Esophagus squamous epithelium (tissue), 5 donors: Measurements from ENCODE around the gene SH3GL1. TPM values are rescaled to one million over a fixed set of nuclear protein-coding genes. Genes with fewer than 3 reads are reported as not detected.

Experiments
- DNase-seq: peaks from one replicate; lab custom pipeline; 2025; lab: John Stamatoyannopoulos, UW
- H3K27ac ChIP-seq, 4 donors: fragments of 200-600 bp; sonication (generic); one replicate each; pipeline ENCODE4 v1.5.1; 2016 to 2019; ENCODE audit warnings: mild to moderate bottlenecking in 1 of 4
- H3K27me3 ChIP-seq, 4 donors: fragments of 200-600 bp; sonication (generic); 1 replicate in 3 of 4; 2 replicates in 1 of 4; pipeline versions ENCODE4 v1.5.1 to v1.6.0; 2017 to 2021; ENCODE audit warnings: antibody characterized with exemption in 1 of 4
- H3K36me3 ChIP-seq, 3 donors: fragments of 200-600 bp; sonication (generic); one replicate each; pipeline ENCODE4 v1.5.1; 2016 to 2019
- H3K4me1 ChIP-seq, 3 donors: fragments of 200-600 bp; sonication (generic); one replicate each; pipeline ENCODE4 v1.5.1; 2017 to 2019
- H3K4me3 ChIP-seq, 4 donors: fragments of 200-600 bp; sonication (generic); 1 replicate in 3 of 4; 2 replicates in 1 of 4; pipeline ENCODE4 v1.5.1; 2016 to 2019; ENCODE audit warnings: mild to moderate bottlenecking in 2 of 4, moderate library complexity in 1 of 4
- H3K9me3 ChIP-seq, 3 donors: fragments of 200-600 bp; sonication (generic); one replicate each; pipeline ENCODE4 v1.5.1; 2016 to 2019
- CTCF ChIP-seq, 6 experiments: fragments of 450-650 bp in 4 of 6; fragments of 200-600 bp in 2 of 6; sonication (generic) in 2 of 6; IDR thresholded peaks; one replicate each; pipeline ENCODE4 v1.5.1; 2016 to 2019; ENCODE audit warnings: antibody characterized with exemption in 6 of 6, mild to moderate bottlenecking in 4 of 6, moderate library complexity in 4 of 6
- POLR2A ChIP-seq, 4 donors: fragments of 450-650 bp; IDR thresholded peaks; one replicate each; pipeline ENCODE4 v1.6.1; 2017; ENCODE audit warnings: antibody characterized with exemption in 4 of 4, mild to moderate bottlenecking in 4 of 4, moderate library complexity in 3 of 4
- WGBS, 2 donors: methylation state at CpG; one replicate each; pipeline ENCODE4 v1.1.5; 2018; 5-methylcytosine and 5-hydroxymethylcytosine counted together
- intact Hi-C: fragments of 100-400 bp; cut with DNase I; formaldehyde crosslinking; loops from one replicate; pipeline ENCODE4 v1.15.0; 2022
- total RNA-seq, 4 donors: library from RNA; depleted of rRNA; stranded (reverse); fragments of >200 nt; gene quantifications; one replicate each; pipeline ENCODE4 v1.1.0, GENCODE V29; 2016
- donor health status: DM: yes; HTN: yes; CAD: no.

SH3GL1 gene
- total RNA-seq, 4 donors from 2014 or later, result 67.4 to 131 (median 91.2) TPM

GRCh38 chr19:4437103-4437502, 36.8 kb upstream of the SH3GL1 start:
- Histone ChIP-seq H3K27ac (no peak overlapping the region), H3K9me3 (no peaks in the 10 kb centered on the region), H3K4me1 (no peaks in the 10 kb centered on the region), H3K4me3 (no peak overlapping the region), H3K36me3 (peaks cover under 1 to 46% (median 4%) of the 10 kb centered on the region in 3 donors), H3K27me3 (no peaks in the 10 kb centered on the region)
- TF ChIP-seq CTCF (IDR thresholded peaks at IDR 0.05) (no peak), POLR2A (IDR thresholded peaks at IDR 0.05) (no peak)
- no peak for DNase-seq
- intact Hi-C loops, result no loop called here
- WGBS, 2 donors, result 85 to 88% methylated on average over 5 of the region's 10 CpGs

- Histone ChIP-seq H3K9me3 (no peaks in the 10 kb centered on the region), H3K4me3 (no peak overlapping the region), H3K4me1 (no peaks in the 10 kb centered on the region), H3K27ac (no peak overlapping the region), H3K27me3 (no peaks in the 10 kb centered on the region), H3K36me3 (peaks cover 3 to 55% (median 6%) of the 10 kb centered on the region in 3 donors)
- 87 to 91% methylated on average over 4 to 6 of the region's 7 CpGs for WGBS, 2 donors
- no peak for DNase-seq
- intact Hi-C loops, result no loop called here
- TF ChIP-seq CTCF (IDR thresholded peaks at IDR 0.05), result no peak
- no peak for TF ChIP-seq POLR2A (IDR thresholded peaks at IDR 0.05)
These were observed 35.9 kb upstream of the SH3GL1 start for GRCh38 chr19:4436231-4436630.

GRCh38 chr19:4434391-4434790, 34.0 kb upstream of the SH3GL1 start:
- Histone ChIP-seq H3K9me3 (no peaks in the 10 kb centered on the region), H3K4me1 (no peaks in the 10 kb centered on the region), H3K27ac (no peak overlapping the region), H3K4me3 (no peak overlapping the region), H3K36me3 (peaks cover 6 to 73% (median 10%) of the 10 kb centered on the region in 3 donors), H3K27me3 (no peaks in the 10 kb centered on the region)
- intact Hi-C loops, result no loop called here
- no peak for DNase-seq
- TF ChIP-seq POLR2A (IDR thresholded peaks at IDR 0.05) (no peak), CTCF (IDR thresholded peaks at IDR 0.05) (no peak)
- 92 to 94% methylated on average over 8 to 9 of the region's 9 CpGs for WGBS, 2 donors

- no peak for TF ChIP-seq CTCF (IDR thresholded peaks at IDR 0.05)
- TF ChIP-seq POLR2A (IDR thresholded peaks at IDR 0.05), result no peak
- Histone ChIP-seq H3K36me3 (peaks cover 6 to 86% (median 13%) of the 10 kb centered on the region in 3 donors), H3K4me1 (no peaks in the 10 kb centered on the region), H3K27ac (no peak overlapping the region), H3K4me3 (no peak overlapping the region), H3K9me3 (no peaks in the 10 kb centered on the region), H3K27me3 (no peaks in the 10 kb centered on the region)
- 69 to 81% methylated on average over 3 to 12 of the region's 28 CpGs for WGBS, 2 donors
- intact Hi-C loops, result no loop called here
- DNase-seq, result no peak
These were observed 32.7 kb upstream of the SH3GL1 start for GRCh38 chr19:4432918-4433506.

- intact Hi-C loops, result no loop called here
- peaks cover 6 to 83% (median 13%) of the 10 kb centered on the region in 3 donors for H3K36me3 ChIP-seq
- no peak for TF ChIP-seq CTCF (IDR thresholded peaks at IDR 0.05)
- TF ChIP-seq POLR2A (IDR thresholded peaks at IDR 0.05), result no peak
These were observed 31.7 kb upstream of the SH3GL1 start for GRCh38 chr19:4431808-4432674.

More at GRCh38 chr19:4431808-4432674, 31.7 kb upstream of the SH3GL1 start:
- no peaks in the 10 kb centered on the region for H3K9me3 ChIP-seq
- H3K4me3 ChIP-seq, result no peak overlapping the region
- WGBS, 2 donors, result 73 to 80% methylated on average over 6 to 21 of the region's 26 CpGs
- H3K4me1 ChIP-seq, result no peaks in the 10 kb centered on the region
- H3K27ac ChIP-seq, result peak overlapping the region in 1 of 4 donors; percentile 34
- DNase-seq, result no peak
- no peaks in the 10 kb centered on the region for H3K27me3 ChIP-seq
